K562 (cell line): Measurements from ENCODE around the gene IFNAR2. TPM values are rescaled to one million over a fixed set of nuclear protein-coding genes. Genes with fewer than 3 reads are reported as not detected.
A peak's percentile ranks its signal among the peaks of the same experiment; 100 is the strongest.

Experiments
- ARID3A ChIP-seq: IDR thresholded peaks from 2 replicates; pipeline ENCODE4 v1.6.1; 2012; ENCODE audit warnings: low read depth, low read length, improper control_type of control experiment, borderline replicate concordance
- ARID3B ChIP-seq: fragments of 250-450 bp; sonication (Bioruptor Pico); IDR thresholded peaks from 2 replicates; pipeline ENCODE4 v1.4.0; 2020; ENCODE audit warnings: borderline replicate concordance
- BCOR ChIP-seq: fragments of 450-650 bp; IDR thresholded peaks from 2 replicates; pipeline ENCODE4 v1.6.1; 2016
- CREB1 ChIP-seq, 2 experiments: sonication (generic) in 1 of 2; formaldehyde crosslinking in 1 of 2; IDR thresholded peaks; 2 replicates each; pipeline versions ENCODE4 v1.6.1 to v1.8.0; 2012 to 2022; ENCODE audit warnings: inconsistent platforms in 1 of 2, mild to moderate bottlenecking in 1 of 2, missing genetic modification reagents in 1 of 2, moderate library complexity in 1 of 2
- CSDE1 ChIP-seq, 2 experiments: fragments of 450-650 bp; IDR thresholded peaks; 2 replicates each; pipeline ENCODE4 v1.6.1; 2016; ENCODE audit warnings: mild to moderate bottlenecking in 1 of 2
- ELF1 ChIP-seq: fragments of 200-800 bp; sonication (Bioruptor generic); IDR thresholded peaks from 2 replicates; pipeline ENCODE4 v1.6.1; 2016; ENCODE audit warnings: missing genetic modification characterization, missing compliant biosample characterization
- FOXJ3 ChIP-seq: sonication (generic); formaldehyde crosslinking; IDR thresholded peaks from 2 replicates; pipeline ENCODE4 v1.4.0; 2020; ENCODE audit warnings: mild to moderate bottlenecking, missing genetic modification reagents
- FOXM1 ChIP-seq, 2 experiments: fragments of 450-650 bp in 1 of 2; sonication (generic) in 1 of 2; formaldehyde crosslinking in 1 of 2; IDR thresholded peaks; 2 replicates each; pipeline versions ENCODE4 v1.6.1 to v1.9.0; 2017 to 2022; ENCODE audit warnings: low read depth in 2 of 2, mild to moderate bottlenecking in 2 of 2, missing genetic modification reagents in 1 of 2, moderate library complexity in 1 of 2
- MNT ChIP-seq, 2 experiments: fragments of 450-650 bp; conservative IDR thresholded peaks; 2 replicates each; pipeline ENCODE4 v1.6.1; 2017; ENCODE audit warnings: mild to moderate bottlenecking in 2 of 2, moderate library complexity in 2 of 2
- MTA2 ChIP-seq: fragments of 450-650 bp; IDR thresholded peaks from 2 replicates; pipeline ENCODE4 v1.6.1; 2016; ENCODE audit warnings: low read depth
- NCOA6 ChIP-seq: fragments of 450-650 bp; IDR thresholded peaks from 2 replicates; pipeline ENCODE4 v1.6.1; 2017; ENCODE audit warnings: mild to moderate bottlenecking
- POLR2AphosphoS5 ChIP-seq: IDR thresholded peaks from 2 replicates; pipeline ENCODE4 v1.6.1; 2011; ENCODE audit warnings: mild to moderate bottlenecking, low read depth, low read length, moderate library complexity; ENCODE audit not compliant: control insufficient read depth, insufficient read depth
- RBM22 ChIP-seq: fragments of 200-400 bp; formaldehyde crosslinking; IDR thresholded peaks from 2 replicates; pipeline ENCODE4 v1.6.1; 2018; ENCODE audit warnings: low read length, low read depth; ENCODE audit not compliant: poor library complexity, severe bottlenecking
- RCOR1 ChIP-seq, 2 experiments: IDR thresholded peaks; 2 replicates each; pipeline ENCODE4 v1.6.1; 2012; ENCODE audit warnings: low read depth in 2 of 2, low read length in 2 of 2, borderline replicate concordance in 1 of 2, improper control_type of control experiment in 1 of 2
- RHOXF2B ChIP-seq: fragments of 250-450 bp; sonication (Bioruptor Pico); conservative IDR thresholded peaks from 2 replicates; pipeline ENCODE4 v1.5.1; 2021
- SPI1 ChIP-seq: IDR thresholded peaks from 2 replicates; pipeline ENCODE4 v1.6.1; 2011; ENCODE audit warnings: low read depth, low read length, control low read depth, borderline replicate concordance
- SRSF7 ChIP-seq: fragments of 200-400 bp; formaldehyde crosslinking; optimal IDR thresholded peaks from 2 replicates; pipeline ENCODE3; 2017; ENCODE audit warnings: mild to moderate bottlenecking, low read depth, low read length
- TFAM ChIP-seq: fragments of 250-450 bp; sonication (Bioruptor Pico); conservative IDR thresholded peaks from 2 replicates; pipeline ENCODE4 v1.5.0; 2021; ENCODE audit warnings: mild to moderate bottlenecking, moderate library complexity
- ZBTB43 ChIP-seq: sonication (generic); formaldehyde crosslinking; IDR thresholded peaks from 2 replicates; pipeline ENCODE4 v1.8.0; 2023; ENCODE audit warnings: mild to moderate bottlenecking, missing genetic modification reagents
- ZNF212 ChIP-seq: fragments of 450-650 bp; formaldehyde crosslinking; IDR thresholded peaks from 2 replicates; pipeline ENCODE4 v1.4.0; 2020; ENCODE audit warnings: mild to moderate bottlenecking
- ZNF699 ChIP-seq: fragments of 250-450 bp; sonication (Bioruptor Pico); IDR thresholded peaks from 2 replicates; pipeline ENCODE4 v1.8.0; 2021; ENCODE audit warnings: mild to moderate bottlenecking, moderate library complexity; ENCODE audit not compliant: insufficient replicate concordance
- polyA plus RNA-seq, 8 experiments: library from polyadenylated mRNA; depleted of rRNA in 4 of 8; stranded (reverse) in 5 of 8; unstranded in 3 of 8; fragments of >200 nt; fragmentation: Nextera tagmentation in 2 of 8; fragmentation: Illumina TruSeq in 1 of 8; extraction: Ambion mirVana in 2 of 8; extraction: Trizol in 1 of 8; gene quantifications; 2 replicates each; pipeline versions ENCODE4 v1.2.1 to v1.2.3, GENCODE V29; 2011 to 2014; ENCODE audit warnings: inconsistent platforms in 1 of 8, missing spikeins in 1 of 8
- total RNA-seq, 7 experiments: library from RNA; depleted of rRNA in 6 of 7; stranded (reverse); fragments of >200 nt in 6 of 7; fragmentation: Illumina TruSeq in 2 of 7; extraction: Trizol in 2 of 7; gene quantifications; 2 replicates each; pipeline versions ENCODE4 v1.2.1 to v1.2.3, GENCODE V29; 2011 to 2021; ENCODE audit warnings: low replicate concordance in 1 of 7

IFNAR2 gene
- total and polyA plus RNA-seq, 9 of the 15 experiments (the other 6 are each of a cell fraction or from before 2014, with no cell fraction given), result 1.7 to 48.3 (median 8.4) TPM

GRCh38 chr21:33232291-33233034 is 2.7 kb downstream of the IFNAR2 start (continued):
- no peak for TF ChIP-seq ZBTB43 (CRISPR knock-in tag)
- no peak for TF ChIP-seq FOXJ3
- no peak for TF ChIP-seq ZNF699
- TF ChIP-seq RCOR1 (IDR thresholded peaks at IDR 0.05; ENCODE audit: borderline replicate concordance in 1 of 2, low read depth in 2 of 2, low read length in 2 of 2), result peak in 1 of 2 experiments; percentile 48; a peak in 1 of 4 replicates
- peak; percentile 24; the same call in 1 of the 2 replicates for TF ChIP-seq FOXM1 (IDR thresholded peaks at IDR 0.05; ENCODE audit: low read depth)
- no peak for TF ChIP-seq FOXM1 (CRISPR knock-in tag; IDR thresholded peaks at IDR 0.05; ENCODE audit: low read depth)
- TF ChIP-seq RBM22, result no peak
- no peak for TF ChIP-seq ZNF212 (CRISPR knock-in tag)
- TF ChIP-seq SRSF7, result no peak
- no peak for TF ChIP-seq ARID3B (CRISPR knock-in tag)
- peak; percentile 35; the same call in 1 of the 2 replicates for TF ChIP-seq SPI1
- no peak for TF ChIP-seq CREB1 (IDR thresholded peaks at IDR 0.05)
- TF ChIP-seq CREB1 (CRISPR knock-in tag; IDR thresholded peaks at IDR 0.05), result no peak
- TF ChIP-seq POLR2AphosphoS5, result no peak
- TF ChIP-seq ELF1 (tag), result no peak
- TF ChIP-seq CSDE1 (IDR thresholded peaks at IDR 0.05), result no peak
- TF ChIP-seq MTA2, result no peak
- 0 out of 4 replicates have a peak, but pooled peaks of 1 of the 2 experiments have one; percentile 30 for TF ChIP-seq MNT (conservative IDR thresholded peaks at IDR 0.05)
- no peak for TF ChIP-seq NCOA6
- TF ChIP-seq RHOXF2B, result no peak
- no peak for TF ChIP-seq TFAM (CRISPR knock-in tag)
- TF ChIP-seq BCOR, result 0 out of 2 replicates have a peak, but pooled peaks have one; percentile 11
- TF ChIP-seq ARID3A, result no peak
